H1 (cell line): ENCODE results near the gene FOLR3.

Experiments used
- CREB1 ChIP-seq: IDR thresholded peaks from 2 replicates; pipeline ENCODE4 v1.6.1; 2012; ENCODE audit warnings: inconsistent platforms
- CTCF ChIP-seq, 3 experiments: IDR thresholded peaks; 1 replicate in 2 of 3; 2 replicates in 1 of 3; pipeline versions ENCODE4 v1.5.1 to v1.6.1; 2011; ENCODE audit warnings: low read length in 3 of 3, mild to moderate bottlenecking in 3 of 3, inconsistent platforms in 2 of 3, low read depth in 1 of 3, moderate library complexity in 1 of 3; ENCODE audit not compliant: insufficient read depth in 1 of 3; ENCODE audit errors: control extremely low read depth in 1 of 3
- EP300 ChIP-seq, 2 experiments: IDR thresholded peaks; 1 replicate in 1 of 2; 2 replicates in 1 of 2; pipeline ENCODE4 v1.6.1; 2011 to 2012; ENCODE audit warnings: low read depth in 2 of 2, low read length in 2 of 2, mild to moderate bottlenecking in 2 of 2, borderline replicate concordance in 1 of 2, inconsistent platforms in 1 of 2, moderate library complexity in 1 of 2
- EZH2 ChIP-seq: fragments of 200-600 bp; sonication (generic); IDR thresholded peaks from 2 replicates; pipeline ENCODE4 v1.7.1; 2012; ENCODE audit warnings: low read depth, mild to moderate bottlenecking, moderate library complexity, low read length, inconsistent platforms; ENCODE audit not compliant: severe bottlenecking
- JUND ChIP-seq: IDR thresholded peaks from 2 replicates; pipeline ENCODE4 v1.6.1; 2011; ENCODE audit warnings: mild to moderate bottlenecking, improper control_type of control experiment, low read length
- MAFK ChIP-seq: IDR thresholded peaks from 2 replicates; pipeline ENCODE4 v1.6.1; 2012; ENCODE audit warnings: low read depth, mild to moderate bottlenecking, improper control_type of control experiment, low read length

- no peak for TF ChIP-seq MAFK
- TF ChIP-seq EZH2, result no peak
- no peak for TF ChIP-seq JUND
- TF ChIP-seq CTCF (IDR thresholded peaks at IDR 0.05; ENCODE audit: control extremely low read depth in 1 of 3, insufficient read depth in 1 of 3, low read depth in 1 of 3, low read length in 3 of 3), result no peak
- no peak for TF ChIP-seq CREB1
- no peak for TF ChIP-seq EP300 (IDR thresholded peaks at IDR 0.05; ENCODE audit: borderline replicate concordance in 1 of 2, low read depth in 2 of 2, low read length in 2 of 2)
Measured at GRCh38 chr11:72155751-72156150, 20.2 kb downstream of the FOLR3 start.
